Ascending aorta (tissue), 2 donors: ENCODE measurements around the gene PREP. TPM values are rescaled to one million over a fixed set of nuclear protein-coding genes. Genes with fewer than 3 reads are reported as not detected.

Experiments
- DNase-seq, 2 donors: peaks; one replicate each; pipeline ENCODE4 v3.0.0-alpha.2; 2019; ENCODE audit warnings: low spot score in 2 of 2
- H3K27ac ChIP-seq, 2 donors: fragments of 200-600 bp; sonication (generic); one replicate each; pipeline ENCODE4 v1.5.1; 2016 to 2017; ENCODE audit warnings: mild to moderate bottlenecking in 1 of 2
- H3K27me3 ChIP-seq: fragments of 200-600 bp; sonication (generic); one replicate; pipeline ENCODE4 v1.5.1; 2017
- H3K36me3 ChIP-seq, 2 donors: fragments of 200-600 bp; sonication (generic); one replicate each; pipeline ENCODE4 v1.5.1; 2016
- H3K4me1 ChIP-seq, 2 donors: fragments of 200-600 bp; sonication (generic); one replicate each; pipeline ENCODE4 v1.5.1; 2016 to 2017; ENCODE audit warnings: mild to moderate bottlenecking in 1 of 2
- H3K4me3 ChIP-seq, 2 donors: fragments of 200-600 bp; sonication (generic); one replicate each; pipeline ENCODE4 v1.5.1; 2016 to 2017; ENCODE audit warnings: mild to moderate bottlenecking in 1 of 2
- H3K9me3 ChIP-seq, 2 donors: fragments of 200-600 bp; sonication (generic); one replicate each; pipeline ENCODE4 v1.5.1; 2016
- intact Hi-C: fragments of 100-400 bp; cut with DNase I; formaldehyde crosslinking; loops from one replicate; pipeline ENCODE4 v1.15.1; 2023
- total RNA-seq: library from RNA; depleted of rRNA; stranded (reverse); fragments of >200 nt; gene quantifications from one replicate; pipeline ENCODE4 v1.1.0, GENCODE V29; 2016
- TF ChIP-seq, protein P1 (sequence below), 3 experiments: fragments of 200-600 bp in 2 of 3; fragments of 450-650 bp in 1 of 3; sonication (generic) in 2 of 3; IDR thresholded peaks; one replicate each; pipeline ENCODE4 v1.5.1; 2016 to 2019; ENCODE audit warnings: antibody characterized with exemption in 3 of 3, mild to moderate bottlenecking in 1 of 3, moderate library complexity in 1 of 3

PREP gene
- total RNA-seq, 1 donor from 2014 or later: 5.1 TPM

DNA sequence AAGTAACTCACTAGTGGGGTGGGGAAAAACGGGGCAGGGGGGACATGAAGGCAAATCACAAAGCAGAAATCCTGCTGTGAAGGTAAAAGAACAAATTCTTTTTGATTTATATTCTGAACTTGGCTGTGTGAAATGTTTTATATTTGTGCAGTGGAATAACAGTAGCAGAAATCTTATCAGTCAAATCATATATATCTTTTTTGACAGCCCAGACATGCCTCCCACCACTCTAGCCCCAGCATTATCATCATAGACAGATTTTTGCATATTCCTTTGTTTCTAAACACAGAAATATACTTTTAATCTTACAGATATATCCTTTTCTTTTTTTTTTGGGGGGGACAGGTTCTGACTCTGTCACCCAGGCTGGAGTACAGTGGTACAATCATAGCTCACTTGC is 97.4 kb downstream of the PREP start:
- H3K27ac ChIP-seq: no peak overlapping the region
- intact Hi-C loops: no loop called here
- TF ChIP-seq, protein P1, sequence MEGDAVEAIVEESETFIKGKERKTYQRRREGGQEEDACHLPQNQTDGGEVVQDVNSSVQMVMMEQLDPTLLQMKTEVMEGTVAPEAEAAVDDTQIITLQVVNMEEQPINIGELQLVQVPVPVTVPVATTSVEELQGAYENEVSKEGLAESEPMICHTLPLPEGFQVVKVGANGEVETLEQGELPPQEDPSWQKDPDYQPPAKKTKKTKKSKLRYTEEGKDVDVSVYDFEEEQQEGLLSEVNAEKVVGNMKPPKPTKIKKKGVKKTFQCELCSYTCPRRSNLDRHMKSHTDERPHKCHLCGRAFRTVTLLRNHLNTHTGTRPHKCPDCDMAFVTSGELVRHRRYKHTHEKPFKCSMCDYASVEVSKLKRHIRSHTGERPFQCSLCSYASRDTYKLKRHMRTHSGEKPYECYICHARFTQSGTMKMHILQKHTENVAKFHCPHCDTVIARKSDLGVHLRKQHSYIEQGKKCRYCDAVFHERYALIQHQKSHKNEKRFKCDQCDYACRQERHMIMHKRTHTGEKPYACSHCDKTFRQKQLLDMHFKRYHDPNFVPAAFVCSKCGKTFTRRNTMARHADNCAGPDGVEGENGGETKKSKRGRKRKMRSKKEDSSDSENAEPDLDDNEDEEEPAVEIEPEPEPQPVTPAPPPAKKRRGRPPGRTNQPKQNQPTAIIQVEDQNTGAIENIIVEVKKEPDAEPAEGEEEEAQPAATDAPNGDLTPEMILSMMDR (IDR thresholded peaks at IDR 0.05): no peak
- DNase-seq: no peak
- no peak overlapping the region for H3K4me3 ChIP-seq
- no peaks in the 10 kb centered on the region for H3K9me3 ChIP-seq
- no peaks in the 10 kb centered on the region for H3K27me3 ChIP-seq
- H3K4me1 ChIP-seq: no peaks in the 10 kb centered on the region
- peaks cover 0 to 17% of the 10 kb centered on the region in 2 donors for H3K36me3 ChIP-seq

DNA sequence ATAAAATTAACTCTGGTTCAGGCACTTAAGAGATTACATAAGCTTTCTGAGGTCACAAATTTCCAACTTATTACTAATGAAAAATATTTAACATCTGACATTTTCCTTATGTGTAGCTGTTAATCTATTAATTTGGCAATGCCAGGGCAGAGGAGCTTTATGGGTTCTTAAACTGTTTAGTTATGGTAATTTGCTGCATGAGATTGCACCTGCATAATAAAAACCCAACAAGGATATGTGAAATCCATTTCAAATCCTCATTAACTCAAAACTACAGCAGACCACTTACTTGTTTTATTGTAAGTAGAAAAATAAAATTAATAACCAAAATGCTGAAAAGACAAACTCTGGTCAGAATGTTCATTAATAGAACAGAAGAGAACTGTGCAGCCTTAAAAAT is 98.1 kb downstream of the PREP start:
- H3K9me3 ChIP-seq: no peaks in the 10 kb centered on the region
- no peak for DNase-seq

DNA sequence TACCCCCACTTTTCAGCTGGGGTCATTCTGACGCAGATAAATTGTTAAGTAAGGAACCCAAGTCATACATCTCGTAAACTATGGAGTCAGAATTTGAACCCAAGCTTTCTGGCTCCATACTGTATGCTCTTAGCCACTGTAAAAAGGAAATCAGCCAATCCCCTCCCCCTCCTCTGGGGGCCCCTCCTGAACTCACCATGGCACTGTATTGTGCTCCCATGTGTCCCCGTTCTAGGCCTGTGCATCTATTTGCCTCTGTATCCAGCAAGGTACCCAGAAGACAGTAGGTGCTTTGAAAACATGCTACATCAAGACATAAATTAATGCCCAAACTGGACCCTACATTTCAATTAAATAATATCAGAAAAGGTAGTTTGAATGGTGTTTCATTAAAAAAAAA is 98.5 kb downstream of the PREP start:
- intact Hi-C loops: no loop called here
- no peaks in the 10 kb centered on the region for H3K9me3 ChIP-seq
- no peak for DNase-seq
- H3K4me1 ChIP-seq: no peaks in the 10 kb centered on the region
- TF ChIP-seq, protein P1 (IDR thresholded peaks at IDR 0.05): no peak
- no peak overlapping the region for H3K27ac ChIP-seq
- H3K36me3 ChIP-seq: peaks cover 0 to 17% of the 10 kb centered on the region in 2 donors
- no peaks in the 10 kb centered on the region for H3K27me3 ChIP-seq
- H3K4me3 ChIP-seq: no peak overlapping the region

More for the DNA sequence above, 98.1 kb downstream of the PREP start:
- H3K4me3 ChIP-seq: no peak overlapping the region
- H3K4me1 ChIP-seq: no peaks in the 10 kb centered on the region
- intact Hi-C loops: no loop called here
- TF ChIP-seq, protein P1 (IDR thresholded peaks at IDR 0.05): no peak
- H3K27me3 ChIP-seq: no peaks in the 10 kb centered on the region
- no peak overlapping the region for H3K27ac ChIP-seq
- peaks cover 0 to 17% of the 10 kb centered on the region in 2 donors for H3K36me3 ChIP-seq

DNA sequence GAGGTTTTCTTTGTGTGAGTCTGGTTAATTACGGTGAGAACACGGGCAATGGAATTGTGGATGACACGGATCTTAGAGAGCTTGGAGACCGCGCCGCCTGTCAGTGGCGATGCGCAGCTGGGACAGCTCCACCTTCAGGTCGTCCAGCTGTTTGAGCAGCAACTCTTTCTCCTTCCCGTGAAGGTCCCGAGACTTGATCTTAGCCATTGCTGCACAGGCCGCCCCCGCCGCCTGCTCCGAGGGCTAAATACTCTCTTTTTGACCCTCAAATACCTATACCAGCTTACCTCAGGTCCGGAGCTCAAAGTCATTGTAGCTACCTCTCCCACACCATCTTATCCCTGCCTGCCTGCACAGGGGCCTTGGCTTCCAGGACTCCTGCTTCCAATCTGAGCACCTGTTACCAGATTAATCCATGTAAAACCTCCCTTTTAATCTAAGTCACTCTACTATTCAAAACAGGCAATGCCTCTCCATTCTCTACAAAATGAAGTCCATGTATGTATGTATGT is 100.2 kb downstream of the PREP start:
- H3K9me3 ChIP-seq: no peaks in the 10 kb centered on the region
- peaks cover 0 to 17% of the 10 kb centered on the region in 2 donors for H3K36me3 ChIP-seq
- no peak for DNase-seq
- TF ChIP-seq, protein P1 (IDR thresholded peaks at IDR 0.05): no peak
- intact Hi-C loops: no loop called here
- H3K4me1 ChIP-seq: no peaks in the 10 kb centered on the region
- no peak overlapping the region for H3K27ac ChIP-seq
- no peaks in the 10 kb centered on the region for H3K27me3 ChIP-seq
- no peak overlapping the region for H3K4me3 ChIP-seq

DNA sequence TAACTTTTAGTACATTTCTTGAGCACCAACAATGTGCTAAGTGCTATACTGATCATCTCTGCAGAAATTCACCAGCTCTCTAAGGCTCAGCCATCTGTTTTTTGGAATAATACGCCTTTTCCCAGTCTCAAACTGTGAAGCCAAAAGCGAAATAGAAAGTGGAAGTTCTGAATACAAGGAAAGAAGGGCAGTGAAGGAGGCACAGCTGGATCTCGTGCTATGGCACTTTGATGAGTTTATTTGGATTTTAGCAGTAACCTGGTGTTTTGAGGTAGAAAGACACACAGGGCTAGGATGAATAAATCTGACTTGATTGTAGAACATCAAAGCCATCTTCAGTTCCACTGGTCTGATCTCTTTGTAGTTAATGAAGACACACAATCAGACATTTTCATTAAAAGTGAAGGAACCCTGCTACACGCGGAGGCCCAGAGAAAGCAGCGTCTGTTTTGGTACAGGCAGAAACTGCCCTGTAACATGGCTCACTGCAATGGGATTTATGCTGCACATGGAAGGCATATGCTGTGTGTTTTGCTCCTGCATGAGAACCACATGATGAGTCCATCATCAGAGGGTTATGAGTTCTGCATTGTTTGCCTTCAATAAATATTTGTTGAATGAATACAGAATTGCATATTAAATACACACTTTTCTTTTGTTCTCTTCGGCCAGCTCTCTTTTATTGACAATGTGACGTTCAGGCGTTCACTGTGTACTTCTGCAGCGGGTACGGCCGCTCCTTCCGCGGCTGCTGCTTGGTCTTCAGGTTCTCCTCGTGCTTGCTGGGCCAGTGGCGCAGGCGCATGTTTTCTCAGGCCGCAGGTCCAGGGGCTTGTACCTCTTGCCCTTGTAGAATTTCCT is 100.9 kb downstream of the PREP start:
- DNase-seq: no peak
- Histone ChIP-seq H3K27me3 (no peaks in the 10 kb centered on the region), H3K4me1 (no peaks in the 10 kb centered on the region), H3K9me3 (no peaks in the 10 kb centered on the region), H3K27ac (no peak overlapping the region), H3K36me3 (peaks cover 0 to 17% of the 10 kb centered on the region in 2 donors), H3K4me3 (no peak overlapping the region)
- TF ChIP-seq, protein P1 (IDR thresholded peaks at IDR 0.05): no peak
- intact Hi-C loops: no loop called here
